ENCODE data around the gene STX8.

- TF ChIP-seq YY1 (IDR thresholded peaks at IDR 0.05; ENCODE audit: extremely low read depth, insufficient replicate concordance, low read depth, low read length) (no peak), ZNF274 (IDR thresholded peaks at IDR 0.05; ENCODE audit: low read depth, low read length) (no peak), CTCF (IDR thresholded peaks at IDR 0.05 in 2 of 3, conservative IDR thresholded peaks at IDR 0.05 in 1 of 3; ENCODE audit: borderline replicate concordance in 1 of 3, insufficient read depth in 1 of 3, low read depth in 2 of 3, low read length in 2 of 3) (no peak), EZH2 (IDR thresholded peaks at IDR 0.05) (no peak), SRF (IDR thresholded peaks at IDR 0.05; ENCODE audit: low read depth) (no peak), POLR2AphosphoS5 (IDR thresholded peaks at IDR 0.05; ENCODE audit: low read depth, low read length) (no peak)
Measured at GRCh38 chr17:9434642-9435057, 141.0 kb downstream of the STX8 start.
